NCI-H748 (cell line): ENCODE measurements around the gene MCU.

Source experiments
- DNase-seq: peaks from one replicate; lab custom pipeline; 2025; ENCODE audit not compliant: unreplicated experiment; lab: John Stamatoyannopoulos, UW

The MCU gene

DNA sequence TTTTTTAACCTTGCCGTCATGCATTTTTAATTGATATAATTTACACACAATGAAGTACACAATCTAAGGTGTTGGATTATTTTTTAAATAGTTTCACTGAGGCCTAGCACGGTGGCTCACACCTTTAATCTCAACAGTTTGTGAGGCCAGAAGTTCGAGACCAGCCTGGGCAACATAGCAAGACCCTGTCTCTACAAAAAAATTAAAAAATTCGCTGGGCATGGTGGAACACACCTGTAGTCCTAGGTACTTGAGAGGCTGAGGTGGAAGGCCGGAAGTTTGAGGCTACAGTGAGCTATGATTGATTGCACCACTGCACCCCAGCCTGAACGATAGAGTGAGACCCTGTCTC lies 108.8 kb downstream of the MCU start:
- DNase-seq, result no peak

DNA sequence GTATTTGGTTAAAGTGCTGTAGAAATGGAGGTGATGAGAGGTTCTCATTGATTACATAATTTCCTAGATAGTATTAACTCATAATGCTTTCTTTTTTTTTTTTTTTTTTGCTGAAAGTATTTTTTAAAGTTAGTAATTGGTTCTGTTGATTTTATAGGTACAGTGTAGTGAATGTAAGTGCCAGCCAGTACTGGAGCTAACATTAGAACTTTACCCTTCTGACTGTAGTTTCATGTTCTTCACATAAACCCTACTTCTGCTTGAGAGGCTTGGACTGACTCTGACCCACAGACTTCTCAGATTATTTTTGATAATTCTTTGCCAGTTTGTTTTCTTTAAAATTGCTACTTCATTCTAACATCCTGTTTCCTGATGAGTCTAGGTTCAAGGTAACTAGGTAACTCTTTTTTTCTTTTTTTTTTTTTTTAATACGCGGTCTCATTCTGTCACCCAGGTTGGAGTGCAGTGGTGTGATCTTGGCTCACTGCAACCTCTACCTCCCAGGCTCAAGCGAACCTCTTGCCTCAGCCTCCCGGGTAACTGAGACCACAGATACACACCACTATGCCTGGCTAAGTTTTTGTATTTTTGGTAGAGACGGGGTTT lies 109.4 kb downstream of the MCU start:
- no peak for DNase-seq

DNA sequence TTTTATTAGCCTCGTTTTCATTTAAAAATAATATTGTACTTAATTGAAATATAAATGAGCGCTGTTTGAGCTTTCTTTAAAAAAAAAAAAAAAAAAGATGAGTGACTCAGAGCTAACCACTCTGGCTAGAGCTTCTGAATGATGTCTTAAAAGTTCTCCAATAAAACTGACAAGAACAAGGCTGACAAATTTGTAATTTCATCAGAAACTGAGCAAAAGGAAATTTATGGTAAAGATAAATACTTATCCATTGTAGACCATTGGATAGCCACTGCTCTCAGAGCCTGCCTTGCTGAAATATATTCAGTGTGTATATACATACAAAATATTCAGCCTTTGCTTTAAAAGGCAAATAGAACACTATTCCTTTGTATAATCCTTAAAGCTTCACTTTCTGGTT lies 110.4 kb downstream of the MCU start:
- DNase-seq, result no peak

DNA sequence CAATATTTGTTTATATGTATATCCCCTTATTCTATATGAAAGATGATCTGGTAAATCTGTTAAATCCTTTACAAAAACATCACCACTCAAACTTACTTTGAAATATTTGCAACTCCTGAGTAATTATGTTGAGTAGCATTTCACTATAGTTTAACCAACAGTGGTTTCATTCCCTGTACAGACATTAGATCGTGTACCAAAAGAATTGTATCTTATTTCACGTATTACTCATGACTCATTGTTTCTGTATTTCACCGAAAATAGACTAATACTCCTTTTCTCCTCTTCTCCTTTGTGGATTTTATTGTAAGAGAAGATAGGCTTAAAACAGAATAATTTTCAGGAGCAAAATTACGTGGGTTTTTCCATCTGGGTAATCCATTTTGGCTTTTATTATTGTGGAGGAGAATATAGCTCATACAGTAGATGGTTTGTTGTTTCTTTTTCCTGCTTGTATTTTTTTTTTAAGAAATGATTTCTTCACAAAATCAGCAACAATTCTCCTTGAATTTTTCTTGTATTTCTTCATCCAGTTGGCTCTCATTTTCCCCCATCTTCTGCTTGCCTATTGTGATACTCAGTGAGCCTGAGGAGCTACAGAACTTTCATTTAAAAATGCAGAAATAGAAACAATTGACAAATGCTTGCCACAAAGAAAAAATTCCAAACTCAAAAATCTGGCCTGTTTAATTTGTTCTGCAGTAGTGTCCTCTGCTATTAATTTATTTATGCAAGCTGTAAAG lies 111.0 kb downstream of the MCU start:
- no peak for DNase-seq

DNA sequence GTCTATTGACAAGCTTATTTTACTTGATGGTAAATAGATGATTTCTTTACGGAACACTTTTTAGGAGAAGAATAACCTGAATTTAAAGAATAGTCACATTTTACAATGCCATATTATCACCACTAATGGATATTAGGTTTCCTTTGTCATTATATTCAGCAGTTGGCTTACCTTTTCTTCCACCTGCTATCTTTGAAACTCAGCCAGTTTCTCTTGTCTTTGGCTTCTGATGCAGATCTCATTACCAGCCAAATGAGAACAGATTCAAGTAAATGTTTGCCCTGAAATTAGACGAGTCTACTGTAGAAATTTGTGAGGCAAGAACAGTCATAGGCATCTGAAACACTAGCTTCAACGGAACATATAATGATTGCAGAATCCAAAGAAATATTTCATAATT lies 116.1 kb downstream of the MCU start:
- DNase-seq, result peak; percentile 49

DNA sequence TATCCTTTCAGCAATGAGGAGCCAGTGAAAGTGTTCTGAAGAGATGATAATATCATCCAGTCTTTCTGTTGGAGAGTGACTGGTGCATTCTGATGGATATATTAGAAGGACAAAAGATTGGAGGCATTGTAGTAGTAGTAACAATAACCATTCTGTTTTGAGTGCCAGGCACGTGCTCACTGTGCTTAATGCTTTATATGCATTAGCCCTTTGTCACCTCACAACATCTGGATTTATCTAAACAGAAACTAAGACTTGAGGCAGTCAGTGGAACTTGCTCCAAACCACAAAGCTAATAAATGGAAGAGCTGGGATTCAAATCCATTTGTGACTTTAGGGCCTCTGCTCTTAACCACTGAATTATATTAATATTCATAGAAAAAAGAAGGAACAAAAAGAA lies 117.1 kb downstream of the MCU start:
- DNase-seq, result no peak

DNA sequence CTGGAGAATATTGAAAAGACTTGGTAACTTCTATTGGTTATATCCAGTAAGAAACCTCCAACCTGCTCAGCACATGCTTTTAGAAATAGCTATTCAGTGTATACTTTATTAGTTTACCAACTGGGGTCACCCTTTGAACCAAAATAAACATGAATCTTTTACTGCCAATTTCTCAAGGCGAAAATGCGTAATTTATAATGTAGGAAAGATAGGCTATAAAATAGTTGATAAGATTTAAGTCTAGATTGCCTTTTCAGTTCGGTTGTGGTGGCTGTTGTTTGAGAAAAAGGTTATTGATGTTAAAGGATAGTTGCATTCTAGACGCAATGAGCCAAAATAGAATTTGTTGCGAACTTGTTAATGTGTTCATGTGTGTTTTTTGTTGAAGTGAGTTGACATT lies 119.0 kb downstream of the MCU start:
- DNase-seq, result no peak

DNA sequence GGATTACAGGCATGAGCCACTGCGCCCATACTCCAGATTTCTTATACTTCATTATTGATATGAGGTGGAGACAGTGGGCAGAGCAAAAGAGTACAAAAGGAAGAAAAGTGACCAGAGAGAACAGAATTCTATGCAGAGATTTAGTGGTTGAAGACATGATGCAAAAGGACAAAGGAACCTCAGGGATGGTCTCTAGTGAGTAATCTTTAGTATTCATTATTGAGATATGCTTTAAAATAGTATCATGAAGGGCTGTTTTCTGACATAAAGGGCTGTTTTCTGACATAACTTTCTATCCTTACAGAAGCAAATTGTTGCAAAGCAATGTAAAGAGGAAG lies 120.4 kb downstream of the MCU start:
- DNase-seq, result no peak

DNA sequence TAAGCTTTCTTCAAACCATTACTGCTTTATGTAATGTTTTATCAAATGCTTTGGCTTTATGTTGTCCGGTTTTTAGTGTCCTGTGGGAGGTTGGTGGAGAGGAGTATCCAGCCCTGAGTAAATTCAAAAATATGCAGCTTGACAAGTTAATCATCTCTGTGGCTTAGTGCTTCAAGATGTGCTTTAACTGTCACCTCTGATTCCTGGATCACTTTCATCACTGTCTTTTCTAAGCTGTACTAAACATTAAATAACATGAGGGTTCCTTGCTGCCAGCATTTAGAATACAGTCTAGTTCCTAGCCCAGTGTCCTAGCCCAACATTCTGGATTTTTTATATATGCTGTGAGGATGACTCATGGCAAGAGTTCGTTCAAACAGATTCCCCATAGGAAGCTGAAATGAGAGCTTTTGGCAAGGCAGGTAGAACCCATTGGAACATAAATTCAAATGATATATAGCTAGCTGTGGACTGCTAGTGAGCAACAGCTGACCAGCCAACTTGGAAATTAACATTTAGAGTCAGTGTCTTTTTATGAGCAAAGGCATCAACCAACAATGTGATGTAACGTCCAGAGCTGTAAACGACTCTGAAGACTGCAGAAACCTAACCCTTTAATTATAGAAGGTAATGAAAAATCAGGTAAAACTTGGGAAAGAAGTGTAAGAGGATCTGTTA lies 120.9 kb downstream of the MCU start:
- DNase-seq, result no peak

DNA sequence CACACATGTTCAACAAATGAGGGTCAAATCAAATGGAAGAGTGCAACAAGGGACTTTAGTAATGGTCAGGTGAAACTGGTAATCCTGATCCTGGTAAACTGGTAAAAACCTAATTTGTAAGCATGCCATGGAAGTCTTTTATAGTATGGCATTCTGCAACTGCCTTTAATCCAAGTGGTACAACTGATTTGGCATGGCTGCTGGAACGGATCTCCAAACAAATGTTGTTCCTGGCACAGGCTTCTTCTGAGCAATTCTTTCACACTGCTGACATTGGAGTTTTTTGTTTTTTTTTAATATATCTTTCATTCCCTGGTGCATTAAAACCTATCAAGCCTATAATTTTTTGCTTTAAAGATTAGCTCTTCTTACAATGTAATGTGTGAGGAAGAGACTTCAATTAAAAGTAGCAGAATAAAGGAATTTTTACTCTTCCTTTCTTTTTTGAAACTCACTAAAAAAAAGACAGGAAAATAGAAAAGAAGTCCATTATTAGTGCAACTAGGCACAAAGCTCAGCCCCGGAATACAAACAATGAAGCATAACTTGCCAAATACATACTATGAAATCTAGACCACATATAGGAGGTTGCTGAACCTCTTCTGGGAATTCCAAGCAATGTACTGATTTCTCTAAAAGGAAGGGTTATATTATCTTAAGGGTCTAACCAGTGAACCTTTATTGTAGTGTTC lies 122.3 kb downstream of the MCU start:
- DNase-seq, result no peak

DNA sequence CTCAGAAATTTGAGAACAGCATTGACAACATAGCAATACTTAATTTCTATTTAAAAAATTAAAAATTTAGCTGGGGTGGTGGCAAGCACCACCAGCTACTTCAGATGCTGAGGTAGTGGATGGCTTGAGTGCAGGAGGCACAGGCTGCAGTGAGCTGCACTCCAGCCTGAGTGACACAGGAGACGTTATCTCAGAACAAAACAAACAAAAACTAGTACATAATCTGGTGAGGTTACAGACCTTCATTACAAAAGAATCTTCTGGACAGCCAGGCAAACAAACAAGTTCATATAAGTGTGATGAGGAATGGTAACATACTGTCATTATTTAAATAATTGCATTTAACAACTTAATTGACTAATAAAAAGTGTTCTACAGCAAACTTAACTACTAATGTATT lies 124.6 kb downstream of the MCU start:
- no peak for DNase-seq

DNA sequence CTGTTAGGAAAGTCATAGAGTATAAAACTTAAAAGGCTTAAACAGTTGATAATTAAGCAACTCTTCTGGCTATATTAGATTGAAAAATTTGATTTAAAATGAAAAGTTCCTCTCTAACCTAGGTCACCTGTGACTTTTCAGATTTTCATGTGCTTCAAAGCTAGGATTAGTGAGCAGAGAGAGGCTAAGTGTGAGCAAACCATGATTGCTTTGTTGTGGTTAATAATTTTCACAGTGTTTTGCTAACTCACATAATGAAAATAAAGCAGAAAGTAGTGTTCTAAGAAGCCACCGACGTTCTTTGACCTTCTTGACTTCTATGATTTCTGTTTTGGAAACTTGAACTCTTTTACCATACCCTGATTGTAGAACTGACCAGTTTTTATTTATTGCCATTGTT lies 126.1 kb downstream of the MCU start:
- DNase-seq, result no peak

DNA sequence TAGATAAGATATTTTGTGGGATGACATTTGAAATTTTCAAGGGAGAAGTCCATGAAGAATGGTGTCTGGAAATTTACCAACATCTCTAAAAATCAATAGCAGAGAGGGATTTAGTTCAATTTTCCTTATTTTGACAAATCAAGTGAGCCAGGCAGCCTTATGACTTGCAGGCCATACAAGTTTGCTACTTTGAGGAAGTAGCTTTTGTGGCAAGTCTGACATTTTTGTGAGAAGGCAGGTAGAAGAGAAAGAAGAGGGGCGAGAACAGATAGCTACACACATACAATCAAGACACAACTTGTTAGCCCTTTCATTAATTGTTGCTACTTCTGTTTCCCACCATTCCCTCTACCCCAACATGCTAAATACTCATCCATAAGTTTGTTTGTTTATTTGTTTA lies 127.1 kb downstream of the MCU start:
- DNase-seq, result no peak

DNA sequence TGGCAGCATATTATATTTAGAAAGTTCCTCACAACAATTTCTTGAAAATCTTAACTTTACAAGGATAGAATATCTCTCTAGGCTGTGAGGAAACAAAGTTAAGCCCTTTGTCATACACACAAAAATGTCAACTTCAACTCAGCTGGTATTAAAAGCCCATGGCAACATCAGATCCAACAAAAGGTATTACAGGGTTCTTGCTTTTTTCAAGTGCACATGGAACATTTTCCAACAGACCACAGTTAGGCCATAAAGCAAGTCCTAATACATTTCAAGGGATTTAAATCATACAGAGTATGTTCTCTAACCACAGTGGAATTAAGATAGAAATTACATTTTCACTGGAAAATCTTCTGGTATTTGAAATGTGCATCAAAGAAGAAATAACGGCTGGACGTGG lies 129.7 kb downstream of the MCU start:
- DNase-seq, result no peak

DNA sequence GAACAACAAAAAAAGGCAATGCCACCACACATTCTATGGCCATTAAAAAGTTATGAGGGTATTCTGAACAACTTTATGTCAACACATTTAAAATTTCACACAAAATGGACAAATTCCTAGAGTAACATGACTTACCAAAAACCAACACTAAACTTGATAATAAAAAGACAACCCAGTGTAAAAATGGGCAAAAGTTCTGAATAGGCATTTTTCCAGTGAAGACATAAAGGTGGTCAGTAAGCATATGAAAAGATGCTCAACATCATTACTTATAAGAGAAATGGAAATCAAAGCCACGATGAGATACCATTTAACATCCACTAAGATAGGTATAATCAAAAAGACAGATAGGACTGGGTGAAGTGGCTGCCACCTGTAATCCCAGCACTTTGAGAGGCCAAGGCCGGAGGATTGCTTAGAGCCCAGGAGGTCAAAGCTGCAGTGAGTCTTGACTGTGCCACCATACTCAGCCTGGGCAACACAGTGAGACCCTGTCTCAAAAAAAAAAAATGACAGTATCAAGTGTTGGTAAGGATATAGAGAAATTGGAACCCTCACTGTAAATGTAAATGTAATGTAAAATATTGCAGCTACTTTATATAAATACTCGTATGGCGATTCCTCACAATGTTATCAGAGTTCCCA lies 130.5 kb downstream of the MCU start:
- DNase-seq, result no peak

DNA sequence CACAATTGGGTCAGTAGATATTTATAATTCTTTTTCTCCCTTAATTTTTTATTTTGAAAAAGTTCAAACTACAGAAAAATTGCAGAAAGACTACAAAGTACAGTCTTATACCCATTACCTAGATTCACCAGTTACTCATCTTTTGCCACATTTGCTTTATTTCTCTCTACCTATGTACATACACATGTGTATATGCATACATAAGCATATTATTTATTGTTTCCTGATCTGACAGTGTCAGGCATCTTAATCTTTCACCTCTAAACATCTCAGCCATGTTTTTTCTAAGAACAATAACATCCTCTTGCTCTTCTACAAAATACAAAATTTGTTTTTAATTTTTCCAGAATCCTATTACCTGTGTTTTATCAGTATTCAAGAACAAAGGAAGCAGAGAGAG lies 133.2 kb downstream of the MCU start:
- no peak for DNase-seq

DNA sequence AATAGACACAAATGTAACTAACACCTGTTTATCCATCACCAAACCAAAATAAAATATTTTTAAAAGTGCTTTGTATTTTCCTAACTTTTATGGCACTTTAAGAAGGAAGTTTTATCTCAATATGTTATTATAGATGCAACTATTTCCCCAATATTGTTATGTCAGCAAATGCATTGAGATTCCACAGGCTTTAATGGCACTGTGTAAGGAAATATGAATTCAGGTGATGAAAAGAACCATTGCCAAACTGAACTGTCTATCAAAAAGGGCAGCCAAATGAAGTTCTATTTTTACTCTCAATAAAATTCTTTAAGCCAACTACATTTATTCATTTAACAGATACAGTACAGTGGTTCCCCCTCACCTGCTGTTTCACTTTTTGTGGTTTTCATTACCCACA lies 134.4 kb downstream of the MCU start:
- no peak for DNase-seq

DNA sequence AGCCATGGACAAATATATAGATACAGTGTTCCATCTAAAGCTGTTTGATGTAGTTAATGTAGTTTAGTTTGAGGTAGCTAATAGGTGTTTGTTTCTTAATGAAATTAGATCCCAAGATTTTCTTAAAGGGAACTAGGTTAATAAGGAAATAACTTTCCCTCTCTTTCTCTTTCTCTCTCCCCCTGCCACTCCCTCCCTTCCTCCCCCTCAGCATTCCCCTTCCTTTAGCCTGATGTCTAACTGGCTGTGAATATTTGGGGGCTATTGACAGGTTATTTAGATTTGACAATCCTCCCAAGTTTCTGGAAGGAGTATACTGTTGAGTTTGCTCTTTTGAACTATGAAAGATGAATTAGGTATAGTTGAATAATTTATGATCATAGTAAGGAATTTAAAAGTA lies 136.4 kb downstream of the MCU start:
- no peak for DNase-seq

DNA sequence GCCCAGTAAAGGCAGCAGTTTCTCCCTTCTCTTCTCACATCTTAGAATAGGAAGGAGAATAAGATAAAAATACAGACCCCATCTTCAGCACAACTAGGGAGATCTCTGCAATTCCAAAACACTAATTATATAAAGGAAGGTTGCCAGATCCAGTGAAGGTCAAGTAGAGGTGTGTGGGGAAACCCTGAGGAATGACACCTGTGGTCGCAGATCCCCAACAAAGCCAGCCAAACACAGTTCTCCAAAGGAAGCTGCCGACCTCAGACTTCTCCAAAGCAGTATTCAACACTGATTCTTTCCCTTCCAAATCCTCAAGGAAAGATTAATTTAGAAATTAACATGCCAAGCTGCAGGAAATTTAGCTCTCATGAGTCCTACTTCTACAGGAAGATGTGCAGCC lies 138.7 kb downstream of the MCU start:
- DNase-seq, result no peak

DNA sequence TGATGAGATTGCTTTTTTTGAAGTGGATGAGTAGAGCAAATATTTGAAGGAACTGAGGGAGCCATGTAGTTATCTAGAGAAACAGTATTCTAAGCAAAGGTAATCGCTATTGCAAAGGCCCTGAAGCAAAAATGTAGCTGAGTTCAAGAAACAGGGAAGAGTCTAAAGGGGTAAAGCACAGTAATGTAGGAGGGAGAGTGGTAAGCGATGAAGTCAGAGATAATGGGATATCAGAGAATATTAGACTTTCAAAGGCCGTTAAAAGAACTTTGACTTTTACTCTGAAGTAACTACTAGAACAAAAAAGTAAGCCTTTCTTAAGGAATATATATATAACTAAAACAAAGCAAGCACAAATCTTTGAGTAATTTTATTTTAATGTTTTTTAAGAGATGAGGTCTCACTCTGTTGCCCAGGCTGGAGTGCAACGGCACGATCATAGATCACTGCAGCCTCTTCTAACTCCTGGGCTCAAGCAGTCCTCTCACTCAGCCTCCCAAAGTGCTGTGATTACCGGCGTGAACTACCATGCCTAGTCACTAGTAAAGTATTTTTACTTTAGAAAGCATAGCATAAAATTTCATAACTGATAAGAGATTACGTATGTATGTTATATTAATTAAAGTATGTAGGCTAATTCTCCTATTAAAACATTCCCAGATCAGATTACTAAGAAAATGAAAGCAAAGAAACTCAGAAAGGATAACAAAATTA lies 139.9 kb downstream of the MCU start:
- DNase-seq, result no peak

DNA sequence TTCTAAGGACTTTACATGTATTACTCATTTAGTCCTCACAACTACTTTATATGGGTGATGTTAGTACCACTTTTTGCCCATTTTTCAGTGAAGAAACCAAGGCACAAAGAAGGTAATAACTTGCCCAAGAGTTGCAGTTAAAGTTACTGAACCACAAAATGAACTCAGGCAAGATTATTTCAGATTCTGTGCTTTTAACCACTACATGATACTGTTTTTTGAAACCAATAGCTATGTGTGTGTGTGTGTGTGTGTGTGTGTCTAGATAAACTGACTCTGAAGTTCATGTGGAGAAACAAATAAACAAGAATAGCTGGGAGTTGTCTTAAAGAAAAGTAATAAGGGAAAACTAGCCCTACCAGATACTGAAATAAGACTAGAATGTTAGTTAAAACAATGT lies 140.8 kb downstream of the MCU start:
- DNase-seq, result no peak
